HG03469 (cell line): ENCODE data around the gene CHTF18.
"Not testable (repeated sequence)": the region's sequence is repeated elsewhere in the genome, so short reads cannot be mapped to it uniquely, and the experiment has no call there.

Source experiments
- ATAC-seq: cut with Tn5 transposase; IDR thresholded peaks from one replicate; pipeline ENCODE4 v1.9.1; 2021; ENCODE audit warnings: mild to moderate bottlenecking, moderate library complexity, moderate number of reproducible peaks; ENCODE audit not compliant: unreplicated experiment

The CHTF18 gene

GRCh38 chr16:803754-804080, 15.3 kb downstream of the CHTF18 start:
- ATAC-seq = no peak

DNA sequence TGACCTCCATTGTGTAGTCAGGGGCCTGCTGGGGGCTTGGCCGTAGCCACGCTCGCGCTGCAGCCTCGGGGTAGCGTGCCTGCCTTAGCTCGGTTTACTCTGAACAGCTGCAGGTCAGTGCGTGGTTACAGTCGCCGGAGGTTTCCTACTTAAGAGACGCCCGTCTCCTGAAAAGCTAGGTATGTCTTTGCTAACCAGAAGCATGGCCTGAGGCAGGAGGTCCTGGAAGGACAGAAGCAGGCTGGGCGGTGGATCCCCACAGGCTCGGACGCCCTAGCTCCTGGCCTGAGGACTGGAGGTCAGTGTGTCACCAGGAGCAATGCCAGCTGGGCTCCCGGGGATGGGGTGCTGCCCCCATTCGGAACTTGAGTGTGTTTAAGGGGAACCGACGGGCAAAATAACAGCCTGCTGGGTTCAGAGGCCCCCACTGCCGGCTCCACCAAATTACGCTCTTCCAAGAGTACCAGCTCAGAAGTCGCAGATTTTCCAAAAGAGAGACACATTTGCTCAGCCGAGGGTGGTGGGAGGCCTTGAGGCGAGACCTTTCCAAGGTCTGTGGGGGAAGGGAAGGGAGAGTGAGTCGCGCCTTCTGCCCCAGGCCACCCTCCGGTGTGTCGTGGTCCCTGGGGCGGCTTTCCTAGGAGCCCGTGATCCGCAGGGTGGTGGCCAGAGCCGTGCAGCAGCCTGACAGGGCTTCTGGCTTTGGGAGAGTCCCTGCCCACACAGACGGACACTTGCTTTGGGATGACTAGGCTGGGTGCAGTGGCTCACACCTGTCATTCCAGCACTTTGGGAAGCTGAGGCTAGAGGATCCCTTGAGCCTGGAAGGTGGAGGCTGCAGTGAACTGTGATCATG, 16.0 kb downstream of the CHTF18 start:
- ATAC-seq = no peak

DNA sequence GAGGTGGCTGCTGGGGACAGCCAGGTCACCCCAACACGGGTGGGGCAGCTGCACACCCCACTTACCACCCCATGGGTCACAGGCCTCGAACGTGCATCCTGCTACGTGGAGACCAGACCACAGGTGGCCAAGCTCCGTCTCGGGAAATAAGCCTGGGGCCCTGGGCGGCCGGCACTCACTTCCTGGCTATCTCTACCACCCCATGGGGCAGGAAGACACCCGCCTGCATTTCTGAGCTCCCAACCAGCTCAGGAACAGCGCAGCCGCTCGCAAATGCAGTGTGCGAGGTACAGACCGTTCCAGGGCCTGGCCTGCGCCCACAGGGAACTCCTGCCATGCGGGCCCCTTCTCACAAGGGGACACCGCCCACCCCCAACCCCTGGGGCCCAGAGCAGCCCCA, 17.1 kb downstream of the CHTF18 start:
- no peak for ATAC-seq

DNA sequence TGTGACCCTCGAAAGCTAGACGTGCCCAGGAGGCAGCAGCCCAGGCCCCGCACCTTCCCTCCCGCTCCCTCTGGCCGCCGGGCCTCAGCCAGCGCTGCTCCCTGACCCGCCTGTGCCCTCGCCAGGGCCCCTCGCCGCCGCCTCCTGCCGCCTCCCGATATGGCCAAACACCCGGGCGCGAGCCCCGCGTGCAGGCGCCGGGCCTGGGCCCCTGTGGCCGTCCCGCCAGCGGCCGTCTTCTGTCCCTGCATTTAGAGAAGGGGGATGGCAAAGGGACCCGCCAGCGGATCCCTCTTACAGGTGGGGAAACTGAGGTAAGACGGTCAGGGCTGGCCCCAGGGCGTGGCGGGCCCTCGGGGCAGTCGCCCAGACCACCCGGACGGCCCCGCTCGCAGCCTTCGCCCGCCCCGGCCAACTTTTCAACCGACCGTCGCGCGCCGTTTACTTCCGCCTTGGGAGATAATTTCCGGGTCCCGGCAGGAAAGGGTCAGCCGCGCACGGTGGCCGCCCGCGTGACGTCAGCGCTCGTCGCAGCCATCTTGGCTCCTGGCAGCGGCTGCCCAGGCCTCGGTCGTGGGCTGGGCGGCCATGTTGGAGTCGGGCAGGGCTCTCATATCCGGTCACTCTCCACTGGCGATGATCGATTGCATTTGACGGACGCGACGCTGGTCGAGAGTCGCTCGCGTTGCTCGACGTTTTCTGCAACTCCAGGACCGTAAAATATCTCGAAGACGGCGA, 19.1 kb downstream of the CHTF18 start:
- no peak for ATAC-seq

DNA sequence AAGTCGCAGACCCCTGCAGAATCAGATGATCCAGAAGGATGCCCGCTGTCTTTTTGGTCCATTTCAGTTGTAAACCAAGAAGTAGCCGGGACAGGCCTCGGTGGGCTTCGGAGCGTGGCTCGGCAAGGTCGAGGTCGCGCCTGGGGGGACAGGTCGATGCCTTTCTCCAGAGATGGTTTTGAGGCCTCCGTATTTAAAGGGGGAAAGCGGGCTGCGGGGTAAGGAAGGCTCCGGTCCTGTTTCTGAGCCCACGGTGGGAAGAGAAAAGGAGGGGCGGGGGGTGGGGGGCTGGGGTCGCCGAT, 19.6 kb downstream of the CHTF18 start:
- ATAC-seq = no peak

DNA sequence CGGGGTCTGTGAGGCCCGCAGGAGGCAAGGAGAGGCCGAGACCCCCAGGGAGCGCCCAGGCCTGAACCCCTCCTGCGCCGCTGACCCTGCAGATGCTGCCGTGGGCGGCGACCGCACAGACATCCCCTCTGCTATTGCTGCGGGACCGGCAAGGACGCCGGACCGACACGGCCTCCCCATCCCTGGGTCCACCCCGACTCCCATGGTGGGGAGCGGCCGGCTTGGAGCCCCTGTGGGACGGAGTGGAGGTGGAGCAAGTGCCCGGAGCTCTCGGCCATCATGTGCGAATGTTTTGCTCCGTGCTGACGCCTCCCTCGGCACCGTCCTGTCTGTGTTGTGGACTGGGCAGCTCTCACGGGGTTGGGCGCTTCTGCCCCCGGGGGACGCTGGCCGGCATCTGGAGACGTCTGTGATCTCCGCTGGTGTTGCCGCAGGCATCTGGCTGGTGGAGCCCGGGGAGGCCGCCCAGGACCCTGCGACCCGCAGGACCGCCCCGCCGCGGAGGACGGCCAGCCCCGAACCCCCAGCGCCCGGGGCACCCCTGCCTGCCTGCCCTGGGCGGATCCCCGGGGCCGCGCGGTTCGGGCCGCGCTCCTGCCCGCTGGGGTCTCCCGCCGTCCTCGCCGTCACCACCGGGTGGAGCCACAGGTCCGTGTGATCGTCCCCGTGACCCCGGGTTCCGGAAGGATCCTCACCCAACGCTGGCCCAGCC, 24.9 kb downstream of the CHTF18 start:
- ATAC-seq = no peak

DNA sequence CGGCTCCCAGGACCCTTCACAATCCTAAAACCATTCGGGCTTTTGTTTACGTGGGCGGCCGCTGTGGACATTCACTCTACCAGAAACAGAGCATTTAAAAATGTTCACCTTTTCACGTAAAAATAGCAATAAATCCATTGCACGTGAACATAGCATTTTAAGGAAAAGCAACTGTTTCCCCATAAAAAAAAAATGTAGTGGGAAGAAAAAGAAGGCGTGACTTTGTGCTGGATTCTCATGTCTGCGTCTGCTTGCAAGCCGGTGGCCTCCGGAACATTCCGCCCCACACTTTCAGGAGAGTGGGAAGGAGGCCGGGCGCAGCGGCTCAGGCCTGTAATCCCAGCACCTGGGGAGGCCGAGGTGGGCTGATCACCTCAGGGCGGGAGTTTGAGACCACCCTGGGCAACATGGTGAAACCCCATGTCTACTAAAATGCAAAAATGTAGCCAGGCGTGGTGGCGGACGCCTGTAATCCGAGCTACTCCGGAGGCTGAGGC, 25.5 kb downstream of the CHTF18 start:
- ATAC-seq = no peak

- no peak for ATAC-seq
Observed at GRCh38 chr16:814974-815373, 26.6 kb downstream of the CHTF18 start.

- ATAC-seq = no peak
Observed at GRCh38 chr16:815861-816260, 27.4 kb downstream of the CHTF18 start.

GRCh38 chr16:817001-817906, 28.8 kb downstream of the CHTF18 start:
- no peak for ATAC-seq

GRCh38 chr16:818132-818531, 29.7 kb downstream of the CHTF18 start:
- ATAC-seq = no peak

GRCh38 chr16:818592-818991, 30.2 kb downstream of the CHTF18 start:
- ATAC-seq = no peak

DNA sequence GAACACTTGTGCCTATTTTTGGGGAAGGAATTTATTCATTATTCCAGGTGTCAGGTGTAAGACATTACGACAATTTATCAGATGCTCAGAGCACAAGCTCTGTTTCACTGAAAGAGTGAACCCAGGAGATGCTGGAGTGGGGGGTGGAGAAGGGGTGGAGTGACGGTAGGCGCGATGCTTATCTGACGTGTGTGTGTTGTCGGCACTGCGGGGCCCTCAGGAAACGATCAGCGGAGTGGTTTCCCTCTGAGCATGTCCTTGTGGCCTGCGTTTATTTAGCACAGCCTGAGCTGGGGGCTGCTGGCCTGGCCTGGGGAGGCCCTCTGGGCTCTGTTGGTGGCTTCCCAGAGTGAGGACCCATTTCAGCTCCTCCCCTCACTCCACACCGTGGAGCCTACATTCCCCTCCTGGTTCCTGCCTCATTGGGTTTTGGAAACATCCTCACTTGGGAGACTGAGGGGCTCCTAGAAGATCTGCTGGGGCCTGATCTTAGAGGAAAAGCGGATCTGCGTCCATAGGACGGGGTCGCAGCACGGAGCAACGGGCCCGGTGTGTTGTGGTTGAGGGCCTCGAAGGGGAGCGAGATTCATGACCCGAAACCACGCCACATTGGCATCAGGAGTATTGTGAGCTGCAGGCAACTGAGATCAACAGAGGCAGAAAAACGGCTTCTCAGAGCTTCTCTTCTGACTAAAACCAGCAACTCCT, 31.1 kb downstream of the CHTF18 start:
- ATAC-seq = no peak

GRCh38 chr16:820044-820408, 31.6 kb downstream of the CHTF18 start:
- ATAC-seq = not testable (repeated sequence)

DNA sequence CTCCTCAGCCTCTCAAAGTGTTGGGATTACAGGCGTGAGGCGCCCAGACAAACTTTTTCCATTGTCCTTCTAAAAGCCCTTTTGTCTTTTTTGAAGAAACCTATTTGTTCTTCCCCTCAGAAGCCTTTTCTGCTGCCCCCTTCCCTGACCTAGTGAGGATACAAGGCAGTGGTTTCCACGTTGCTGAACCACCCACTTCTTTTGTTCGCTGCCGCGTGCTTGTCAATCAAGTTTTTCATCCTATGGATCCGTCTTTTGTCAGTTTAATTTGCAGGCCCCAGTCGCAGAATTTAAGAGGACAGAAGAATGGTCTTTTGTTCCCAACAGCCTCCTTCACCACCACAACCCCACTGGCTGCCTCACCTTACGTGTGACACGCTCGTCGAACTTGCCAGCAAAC, 32.3 kb downstream of the CHTF18 start:
- ATAC-seq = no peak

GRCh38 chr16:821751-822150, 33.3 kb downstream of the CHTF18 start:
- no peak for ATAC-seq

- ATAC-seq = no peak
Observed at GRCh38 chr16:822174-822908, 33.9 kb downstream of the CHTF18 start.

- no peak for ATAC-seq
Observed at GRCh38 chr16:822909-823297, 34.5 kb downstream of the CHTF18 start.

DNA sequence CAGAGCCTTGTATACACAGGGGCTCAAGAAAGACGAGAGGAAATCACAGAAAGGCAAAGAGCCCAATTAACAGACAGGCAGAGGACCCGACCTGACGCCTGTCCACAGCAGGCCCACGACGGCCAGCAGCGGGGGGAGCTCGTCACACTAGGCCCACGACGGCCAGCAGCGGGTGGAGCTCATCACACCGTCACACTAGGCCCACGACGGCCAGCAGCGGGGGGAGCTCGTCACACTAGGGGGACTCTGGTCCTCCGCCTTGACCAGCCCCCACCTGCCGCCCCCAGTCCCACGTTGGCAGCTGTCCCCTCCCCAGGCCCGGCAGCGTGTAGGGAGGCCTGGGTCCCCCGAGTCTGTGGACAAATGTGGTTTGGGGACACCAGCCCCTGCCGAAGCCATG, 35.8 kb downstream of the CHTF18 start:
- ATAC-seq = no peak

DNA sequence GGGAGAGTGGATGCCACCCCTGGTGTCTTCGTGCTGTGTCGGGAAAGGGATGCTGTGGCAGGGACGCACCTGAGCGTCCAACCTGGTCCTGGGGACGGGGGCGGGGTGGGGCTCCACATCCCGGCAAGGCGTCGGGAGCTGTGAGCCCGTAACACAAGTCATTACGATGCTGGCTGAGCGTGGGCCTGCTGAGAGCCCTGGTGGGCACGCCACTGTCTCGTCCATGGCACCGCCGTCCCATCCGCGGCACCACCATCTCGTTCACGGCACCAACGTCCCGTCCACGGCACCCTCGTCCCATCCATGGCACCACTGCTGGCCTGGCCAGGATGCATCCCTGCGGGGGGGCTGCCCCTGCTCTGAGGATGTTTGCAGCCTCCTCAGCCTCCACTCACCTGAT, 36.2 kb downstream of the CHTF18 start:
- ATAC-seq = no peak
